Activated naive CD4-positive, alpha-beta T cell treated with anti-CD3 and anti-CD28 coated beads, Interleukin-2, amount 10 ng/mL, durations not matched to agents 5 hours and 36 hours (primary cell): Measurements from ENCODE around the gene USP17L19. TPM values are rescaled to one million over a fixed set of nuclear protein-coding genes. Genes with fewer than 3 reads are reported as not detected.

Source experiments
- total RNA-seq, 2 experiments: library from RNA; stranded (reverse); gene quantifications; one replicate each; pipeline ENCODE4 v1.2.3, GENCODE V29; 2021

The USP17L19 gene, protein sequence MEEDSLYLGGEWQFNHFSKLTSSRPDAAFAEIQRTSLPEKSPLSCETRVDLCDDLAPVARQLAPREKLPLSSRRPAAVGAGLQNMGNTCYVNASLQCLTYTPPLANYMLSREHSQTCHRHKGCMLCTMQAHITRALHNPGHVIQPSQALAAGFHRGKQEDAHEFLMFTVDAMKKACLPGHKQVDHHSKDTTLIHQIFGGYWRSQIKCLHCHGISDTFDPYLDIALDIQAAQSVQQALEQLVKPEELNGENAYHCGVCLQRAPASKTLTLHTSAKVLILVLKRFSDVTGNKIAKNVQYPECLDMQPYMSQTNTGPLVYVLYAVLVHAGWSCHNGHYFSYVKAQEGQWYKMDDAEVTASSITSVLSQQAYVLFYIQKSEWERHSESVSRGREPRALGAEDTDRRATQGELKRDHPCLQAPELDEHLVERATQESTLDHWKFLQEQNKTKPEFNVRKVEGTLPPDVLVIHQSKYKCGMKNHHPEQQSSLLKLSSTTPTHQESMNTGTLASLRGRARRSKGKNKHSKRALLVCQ
- not detected for total RNA-seq

DNA sequence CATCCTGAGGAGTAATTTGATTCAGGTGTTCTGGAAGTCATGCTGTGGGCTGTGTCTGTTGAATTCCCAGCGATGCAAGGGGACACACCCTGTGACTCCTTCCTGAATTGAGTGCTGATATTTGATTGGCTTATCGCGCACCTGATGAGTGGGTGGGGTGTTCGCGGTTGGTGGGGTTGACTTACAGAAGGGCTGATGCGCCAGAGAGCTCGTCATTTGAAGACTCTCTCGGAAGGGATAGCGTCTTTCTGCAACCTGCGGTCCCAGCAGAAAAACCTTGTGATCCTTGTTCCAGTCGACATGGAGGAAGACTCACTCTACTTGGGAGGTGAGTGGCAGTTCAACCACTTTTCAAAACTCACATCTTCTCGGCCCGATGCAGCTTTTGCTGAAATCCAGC, at the start of gene USP17L19:
Gene USP17L19 (plus strand): TSS at position 301 of the 400 bp plus-strand sequence. CDS start 0 bp downstream, at position 301.

DNA sequence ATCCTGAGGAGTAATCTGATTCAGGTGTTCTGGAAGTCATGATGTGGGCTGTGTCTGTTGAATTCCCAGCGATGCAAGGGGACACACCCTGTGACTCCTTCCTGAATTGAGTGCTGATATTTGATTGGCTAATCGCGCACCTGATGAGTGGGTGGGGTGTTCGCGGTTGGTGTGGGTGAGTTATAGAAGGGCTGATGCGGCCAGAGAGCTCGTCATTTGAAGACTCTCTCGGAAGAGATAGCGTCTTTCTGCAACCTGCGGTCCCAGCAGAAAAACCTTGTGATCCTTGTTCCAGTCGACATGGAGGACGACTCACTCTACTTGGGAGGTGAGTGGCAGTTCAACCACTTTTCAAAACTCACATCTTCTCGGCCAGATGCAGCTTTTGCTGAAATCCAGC, 42.8 kb upstream of the USP17L19 start, which contains the start of gene USP17L10:
Gene USP17L10 (plus strand): TSS at position 301 of the 400 bp plus-strand sequence. CDS start 0 bp downstream, at position 301.

DNA sequence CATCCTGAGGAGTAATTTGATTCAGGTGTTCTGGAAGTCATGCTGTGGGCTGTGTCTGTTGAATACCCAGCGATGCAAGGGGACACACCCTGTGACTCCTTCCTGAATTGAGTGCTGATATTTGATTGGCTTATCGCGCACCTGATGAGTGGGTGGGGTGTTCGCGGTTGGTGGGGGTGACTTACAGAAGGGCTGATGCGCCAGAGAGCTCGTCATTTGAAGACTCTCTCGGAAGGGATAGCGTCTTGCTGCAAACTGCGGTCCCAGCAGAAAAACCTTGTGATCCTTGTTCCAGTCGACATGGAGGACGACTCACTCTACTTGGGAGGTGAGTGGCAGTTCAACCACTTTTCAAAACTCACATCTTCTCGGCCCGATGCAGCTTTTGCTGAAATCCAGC, 38.1 kb upstream of the USP17L19 start, which contains the start of gene USP17L11:
Gene USP17L11 (plus strand): TSS at position 301 of the 400 bp plus-strand sequence. CDS start 0 bp downstream, at position 301.

GRCh38 chr4:9219852-9220251, 33.3 kb upstream of the USP17L19 start, which contains the start of gene USP17L12:
USP17L12 (plus strand) TSS chr4:9220152; CDS start chr4:9220152, 0 bp downstream.

DNA sequence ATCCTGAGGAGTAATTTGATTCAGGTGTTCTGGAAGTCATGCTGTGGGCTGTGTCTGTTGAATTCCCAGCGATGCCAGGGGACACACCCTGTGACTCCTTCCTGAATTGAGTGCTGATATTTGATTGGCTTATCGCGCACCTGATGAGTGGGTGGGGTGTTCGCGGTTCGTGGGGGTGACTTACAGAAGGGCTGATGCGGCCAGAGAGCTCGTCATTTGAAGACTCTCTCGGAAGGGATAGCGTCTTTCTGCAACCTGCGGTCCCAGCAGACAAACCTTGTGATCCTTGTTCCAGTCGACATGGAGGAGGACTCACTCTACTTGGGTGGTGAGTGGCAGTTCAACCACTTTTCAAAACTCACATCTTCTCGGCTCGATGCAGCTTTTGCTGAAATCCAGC, 28.6 kb upstream of the USP17L19 start, which contains the start of gene USP17L13:
Gene USP17L13 (plus strand): TSS at position 301 of the 400 bp plus-strand sequence. CDS start 0 bp downstream, at position 301.

GRCh38 chr4:9234085-9234484, 19.1 kb upstream of the USP17L19 start, which contains the start of gene USP17L15:
USP17L15 (plus strand) TSS chr4:9234385; CDS start chr4:9234385, 0 bp downstream.

DNA sequence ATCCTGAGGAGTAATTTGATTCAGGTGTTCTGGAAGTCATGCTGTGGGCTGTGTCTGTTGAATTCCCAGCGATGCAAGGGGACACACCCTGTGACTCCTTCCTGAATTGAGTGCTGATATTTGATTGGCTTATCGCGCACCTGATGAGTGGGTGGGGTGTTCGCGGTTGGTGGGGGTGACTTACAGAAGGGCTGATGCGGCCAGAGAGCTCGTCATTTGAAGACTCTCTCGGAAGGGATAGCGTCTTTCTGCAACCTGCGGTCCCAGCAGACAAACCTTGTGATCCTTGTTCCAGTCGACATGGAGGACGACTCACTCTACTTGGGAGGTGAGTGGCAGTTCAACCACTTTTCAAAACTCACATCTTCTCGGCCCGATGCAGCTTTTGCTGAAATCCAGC, 9.6 kb upstream of the USP17L19 start, which contains the start of gene USP17L17:
Gene USP17L17 (plus strand): TSS at position 301 of the 400 bp plus-strand sequence. CDS start 0 bp downstream, at position 301.

DNA sequence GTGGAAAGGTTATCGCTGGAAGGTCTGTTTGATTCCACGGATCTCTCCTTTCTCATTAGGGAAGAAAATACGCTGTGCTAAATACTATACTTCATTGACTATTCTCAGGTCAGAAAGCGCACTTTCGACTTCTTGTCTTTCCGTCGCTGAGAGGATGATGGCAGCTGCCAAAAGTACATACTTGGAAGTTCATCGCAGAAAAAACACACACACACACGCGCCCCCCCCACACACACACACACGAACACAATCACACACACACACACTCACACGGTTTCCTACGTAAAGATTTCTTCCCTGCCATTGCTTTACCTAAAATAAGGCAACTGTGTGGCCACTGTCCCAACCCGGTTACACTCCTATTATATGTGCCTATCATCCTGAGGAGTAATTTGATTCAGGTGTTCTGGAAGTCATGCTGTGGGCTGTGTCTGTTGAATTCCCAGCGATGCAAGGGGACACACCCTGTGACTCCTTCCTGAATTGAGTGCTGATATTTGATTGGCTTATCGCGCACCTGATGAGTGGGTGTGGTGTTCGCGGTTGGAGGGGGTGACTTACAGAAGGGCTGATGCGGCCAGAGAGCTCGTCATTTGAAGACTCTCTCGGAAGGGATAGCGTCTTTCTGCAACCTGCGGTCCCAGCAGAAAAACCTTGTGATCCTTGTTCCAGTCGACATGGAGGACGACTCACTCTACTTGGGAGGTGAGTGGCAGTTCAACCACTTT, 5.1 kb upstream of the USP17L19 start, which contains the start of gene USP17L18:
Gene USP17L18 (plus strand): TSS at position 678 of the 728 bp plus-strand sequence. CDS start 0 bp downstream, at position 678.

DNA sequence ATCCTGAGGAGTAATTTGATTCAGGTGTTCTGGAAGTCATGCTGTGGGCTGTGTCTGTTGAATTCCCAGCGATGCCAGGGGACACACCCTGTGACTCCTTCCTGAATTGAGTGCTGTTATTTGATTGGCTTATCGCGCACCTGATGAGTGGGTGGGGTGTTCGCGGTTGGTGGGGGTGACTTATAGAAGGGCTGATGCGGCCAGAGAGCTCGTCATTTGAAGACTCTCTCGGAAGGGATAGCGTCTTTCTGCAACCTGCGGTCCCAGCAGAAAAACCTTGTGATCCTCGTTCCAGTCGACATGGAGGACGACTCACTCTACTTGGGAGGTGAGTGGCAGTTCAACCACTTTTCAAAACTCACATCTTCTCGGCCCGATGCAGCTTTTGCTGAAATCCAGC, 4.6 kb downstream of the USP17L19 start, which contains the start of gene USP17L20:
Gene USP17L20 (plus strand): TSS at position 301 of the 400 bp plus-strand sequence. CDS start 0 bp downstream, at position 301.

DNA sequence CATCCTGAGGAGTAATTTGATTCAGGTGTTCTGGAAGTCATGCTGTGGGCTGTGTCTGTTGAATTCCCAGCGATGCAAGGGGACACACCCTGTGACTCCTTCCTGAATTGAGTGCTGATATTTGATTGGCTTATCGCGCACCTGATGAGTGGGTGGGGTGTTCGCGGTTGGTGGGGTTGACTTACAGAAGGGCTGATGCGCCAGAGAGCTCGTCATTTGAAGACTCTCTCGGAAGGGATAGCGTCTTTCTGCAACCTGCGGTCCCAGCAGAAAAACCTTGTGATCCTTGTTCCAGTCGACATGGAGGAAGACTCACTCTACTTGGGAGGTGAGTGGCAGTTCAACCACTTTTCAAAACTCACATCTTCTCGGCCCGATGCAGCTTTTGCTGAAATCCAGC, 9.4 kb downstream of the USP17L19 start, which contains the start of gene USP17L21:
Gene USP17L21 (plus strand): TSS at position 301 of the 400 bp plus-strand sequence. CDS start 0 bp downstream, at position 301.

GRCh38 chr4:9267319-9267718, 14.1 kb downstream of the USP17L19 start, which contains the start of gene USP17L22:
USP17L22 (plus strand) TSS chr4:9267619; CDS start chr4:9267619, 0 bp downstream.

Other genes starting within 250 kb of the USP17L19 start
- not detected for gene FAM90A26, start 83.0 kb upstream of the USP17L19 start, total RNA-seq
- gene USP17L10, start 42.7 kb upstream of the USP17L19 start, total RNA-seq = not detected
- not detected for gene USP17L11, start 38.0 kb upstream of the USP17L19 start, total RNA-seq
- not detected for gene USP17L12, start 33.2 kb upstream of the USP17L19 start, total RNA-seq
- not detected for gene USP17L13, start 28.5 kb upstream of the USP17L19 start, total RNA-seq
- gene USP17L15, start 19.0 kb upstream of the USP17L19 start, total RNA-seq = not detected
- not detected for gene USP17L17, start 9.5 kb upstream of the USP17L19 start, total RNA-seq
- gene USP17L18, start 4.7 kb upstream of the USP17L19 start, total RNA-seq = not detected
- gene USP17L20, start 4.7 kb downstream of the USP17L19 start, total RNA-seq = not detected
- gene USP17L21, start 9.5 kb downstream of the USP17L19 start, total RNA-seq = not detected
- gene USP17L22, start 14.2 kb downstream of the USP17L19 start, total RNA-seq = not detected
- gene USP17L24, start 71.8 kb downstream of the USP17L19 start, total RNA-seq = not detected
- not detected for gene USP17L25, start 76.5 kb downstream of the USP17L19 start, total RNA-seq
- not detected for gene USP17L26, start 81.3 kb downstream of the USP17L19 start, total RNA-seq
- not detected for gene USP17L5, start 86.0 kb downstream of the USP17L19 start, total RNA-seq
- not detected for gene USP17L27, start 90.8 kb downstream of the USP17L19 start, total RNA-seq
- not detected for gene USP17L28, start 95.5 kb downstream of the USP17L19 start, total RNA-seq
- not detected for gene USP17L29, start 100.3 kb downstream of the USP17L19 start, total RNA-seq
- not detected for gene USP17L30, start 109.8 kb downstream of the USP17L19 start, total RNA-seq
- not detected for gene DEFB131A, start 191.0 kb downstream of the USP17L19 start, total RNA-seq